Stimulated activated CD8-positive, alpha-beta memory T cell treated with anti-CD3 and anti-CD28 coated beads, Interleukin-12 subunit alpha, Interleukin-12 subunit beta, amount 100 ng/mL, for 24 hours (primary cell): ENCODE data around the gene SLC35B2.
A peak's percentile ranks its signal among the peaks of the same experiment; 100 is the strongest.
"Not testable (repeated sequence)": the region's sequence is repeated elsewhere in the genome, so short reads cannot be mapped to it uniquely, and the experiment has no call there.

Experiments
- DNase-seq: peaks from one replicate; pipeline ENCODE4 v3.0.0-alpha.2; 2020; ENCODE audit errors: extremely low read depth

Gene SLC35B2

GRCh38 chr6:44234101-44235025 lies 23.0 kb downstream of the SLC35B2 start:
- DNase-seq = no peak

- DNase-seq = no peak
Measured at GRCh38 chr6:44233567-44234100, 23.7 kb downstream of the SLC35B2 start.

GRCh38 chr6:44232676-44233566 lies 24.4 kb downstream of the SLC35B2 start:
- DNase-seq = no peak

GRCh38 chr6:44231426-44231825 lies 25.9 kb downstream of the SLC35B2 start:
- DNase-seq = not testable (repeated sequence)

- DNase-seq = no peak
Measured at GRCh38 chr6:44230034-44230675, 27.2 kb downstream of the SLC35B2 start.

GRCh38 chr6:44229376-44230033 lies 27.8 kb downstream of the SLC35B2 start:
- DNase-seq = no peak

- DNase-seq = no peak
Measured at GRCh38 chr6:44228836-44229235, 28.5 kb downstream of the SLC35B2 start.

GRCh38 chr6:44228433-44228832 lies 28.9 kb downstream of the SLC35B2 start:
- no peak for DNase-seq

- no peak for DNase-seq
Measured at GRCh38 chr6:44228031-44228430, 29.3 kb downstream of the SLC35B2 start.

GRCh38 chr6:44227148-44227793 lies 30.1 kb downstream of the SLC35B2 start:
- no peak for DNase-seq

- no peak for DNase-seq
Measured at GRCh38 chr6:44226368-44227147, 30.8 kb downstream of the SLC35B2 start.

- DNase-seq = no peak
Measured at GRCh38 chr6:44225579-44226325, 31.6 kb downstream of the SLC35B2 start.

- DNase-seq = no peak
Measured at GRCh38 chr6:44224965-44225305, 32.4 kb downstream of the SLC35B2 start.

GRCh38 chr6:44224029-44224964 lies 33.0 kb downstream of the SLC35B2 start:
- DNase-seq = no peak

- peak; percentile 63 for DNase-seq
Measured at GRCh38 chr6:44223319-44224028, 33.9 kb downstream of the SLC35B2 start, which contains the start of gene SLC29A1. TSS of gene SLC29A1 (plus strand) at chr6:44223595. CDS start at chr6:44227314, 3,719 bp downstream.

- DNase-seq = no peak
Measured at GRCh38 chr6:44222486-44223318, 34.6 kb downstream of the SLC35B2 start.

- DNase-seq = no peak
Measured at GRCh38 chr6:44221961-44222335, 35.4 kb downstream of the SLC35B2 start.
